Skin of body (tissue), 2 donors: ENCODE data around the gene FBXL22. TPM values are rescaled to one million over a fixed set of nuclear protein-coding genes. Genes with fewer than 3 reads are reported as not detected.
"Not testable (repeated sequence)": the region's sequence is repeated elsewhere in the genome, so short reads cannot be mapped to it uniquely, and the experiment has no call there.

Source experiments
- DNase-seq: peaks from one replicate; lab custom pipeline; 2025; lab: John Stamatoyannopoulos, UW
- total RNA-seq: library from RNA; depleted of rRNA; stranded (reverse); fragments of >200 nt; gene quantifications from one replicate; pipeline ENCODE4 v1.2.3, GENCODE V29; 2014

The FBXL22 gene
- total RNA-seq, 1 donor from 2014 or later: 1.9 TPM

- no peak for DNase-seq
Observed at GRCh38 chr15:63611177-63611576, 14.0 kb downstream of the FBXL22 start.

- no peak for DNase-seq
Observed at GRCh38 chr15:63612300-63612699, 15.1 kb downstream of the FBXL22 start.

DNA sequence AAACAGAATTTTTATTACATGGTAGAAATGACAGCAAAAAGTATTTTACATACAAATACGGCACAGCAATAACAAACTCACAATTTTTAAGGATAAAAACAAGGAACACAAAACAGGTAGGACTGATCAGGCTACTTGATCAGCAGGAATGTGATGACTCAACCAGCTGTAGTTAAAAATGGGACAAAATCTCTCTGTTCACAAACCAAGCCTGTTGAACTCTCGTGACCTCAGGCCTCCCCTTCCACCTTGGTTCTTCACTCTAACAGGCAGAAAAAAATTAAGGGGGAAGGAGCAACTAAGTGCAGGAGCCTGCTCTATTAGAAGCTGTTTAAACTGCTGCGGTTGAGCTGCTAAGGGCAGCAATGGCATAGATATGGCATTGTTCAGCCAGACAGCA is 18.7 kb downstream of the FBXL22 start:
- DNase-seq: no peak

GRCh38 chr15:63617147-63617546 is 20.0 kb downstream of the FBXL22 start:
- not testable (repeated sequence) for DNase-seq

GRCh38 chr15:63617627-63618026 is 20.4 kb downstream of the FBXL22 start:
- DNase-seq: not testable (repeated sequence)

DNA sequence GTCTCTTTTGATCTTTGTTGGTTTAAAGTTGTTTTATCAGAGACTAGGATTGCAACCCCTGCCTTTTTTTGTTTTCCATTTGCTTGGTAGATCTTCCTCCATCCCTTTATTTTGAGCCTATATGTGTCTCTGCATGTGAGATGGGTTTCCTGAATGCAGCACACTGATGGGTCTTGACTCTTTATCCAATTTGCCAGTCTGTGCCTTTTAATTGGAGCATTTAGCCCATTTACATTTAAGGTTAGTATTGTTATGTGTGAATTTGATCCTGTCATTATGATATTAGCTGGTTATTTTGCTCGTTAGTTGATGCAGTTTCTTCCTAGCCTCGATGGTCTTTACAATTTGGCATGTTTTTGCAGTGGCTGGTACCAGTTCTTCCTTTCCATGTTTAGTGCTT is 23.6 kb downstream of the FBXL22 start:
- DNase-seq: not testable (repeated sequence)

GRCh38 chr15:63623232-63623969 is 26.2 kb downstream of the FBXL22 start:
- no peak for DNase-seq

DNA sequence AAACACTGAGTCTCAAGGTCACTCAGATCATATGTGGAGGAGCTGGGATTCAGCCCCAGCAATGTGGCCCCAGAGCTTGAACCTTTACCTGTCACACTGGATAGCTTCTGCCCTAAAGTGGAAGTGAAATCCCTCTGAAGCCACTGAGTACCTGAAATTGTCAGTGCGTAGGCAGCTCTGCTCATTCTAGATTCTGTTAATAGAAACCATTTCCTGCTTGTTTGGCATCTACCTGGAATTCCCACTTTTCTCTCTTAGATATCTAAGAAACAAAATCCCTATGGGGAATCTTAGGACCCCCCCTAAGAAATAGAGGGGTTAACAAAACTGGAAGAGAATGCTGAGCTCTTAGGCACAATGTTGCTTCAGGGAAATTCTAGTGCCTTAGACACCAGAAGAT is 29.8 kb downstream of the FBXL22 start:
- no peak for DNase-seq

- no peak for DNase-seq
Observed at GRCh38 chr15:63628123-63628822, 31.1 kb downstream of the FBXL22 start.

GRCh38 chr15:63630036-63630751 is 33.0 kb downstream of the FBXL22 start:
- no peak for DNase-seq

DNA sequence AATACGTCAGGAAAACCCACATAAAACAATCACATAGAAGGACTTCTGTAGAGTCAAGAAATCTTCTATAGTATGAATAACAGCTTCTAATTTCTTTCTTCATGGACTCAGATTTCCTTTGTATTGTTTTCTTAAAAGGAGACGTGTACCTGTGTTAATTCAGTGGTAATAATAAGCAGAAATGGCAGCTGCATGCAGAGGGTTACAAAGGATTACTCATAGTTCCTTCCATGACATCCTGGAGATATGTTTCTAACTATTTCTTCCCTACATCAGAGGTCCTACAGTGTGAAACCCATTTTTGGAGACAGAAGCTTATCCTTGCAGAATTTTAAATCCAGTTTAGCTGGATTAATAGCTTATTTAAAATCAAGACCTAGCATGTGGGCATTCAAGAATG is 36.1 kb downstream of the FBXL22 start:
- no peak for DNase-seq

DNA sequence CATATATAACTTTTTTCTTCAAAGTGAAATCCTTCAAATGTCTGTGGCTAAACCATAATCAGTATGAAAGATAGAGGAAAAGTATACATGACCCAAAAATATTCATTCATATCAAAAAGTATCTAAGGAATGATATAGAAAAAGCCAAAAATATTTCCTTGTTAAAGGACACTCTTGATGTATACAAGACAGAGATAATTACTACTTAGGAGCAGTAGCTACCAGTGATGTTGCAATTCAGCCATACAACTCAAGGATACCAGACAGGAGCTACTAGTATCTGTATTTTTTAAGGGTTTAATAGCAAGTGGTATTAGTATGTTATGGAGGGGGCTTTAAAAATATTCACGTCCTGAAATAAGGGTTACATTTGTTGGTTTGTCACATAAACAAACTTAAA is 37.0 kb downstream of the FBXL22 start:
- no peak for DNase-seq

- DNase-seq: no peak
Observed at GRCh38 chr15:63636518-63637061, 39.4 kb downstream of the FBXL22 start.

- no peak for DNase-seq
Observed at GRCh38 chr15:63638839-63639238, 41.7 kb downstream of the FBXL22 start.

DNA sequence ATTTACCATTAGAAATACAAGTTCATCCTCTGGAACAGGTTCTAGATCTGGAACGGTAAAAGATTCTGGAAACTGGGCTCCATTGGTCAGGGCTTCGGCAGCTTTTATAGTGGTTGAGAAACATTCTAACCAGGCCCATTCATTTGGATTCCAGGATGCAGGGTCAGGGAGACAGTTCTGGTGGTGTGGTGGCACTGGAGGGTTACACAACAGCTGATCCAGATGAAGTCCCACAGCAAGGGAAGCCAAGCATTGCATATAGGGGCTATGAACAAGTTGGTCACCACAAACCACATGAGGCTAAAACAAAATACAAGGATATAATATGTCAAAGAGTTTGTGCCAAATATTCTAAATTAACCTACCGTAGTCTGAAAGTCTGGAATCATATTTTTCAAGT is 43.0 kb downstream of the FBXL22 start:
- DNase-seq: no peak

Other genes starting within 250 kb of the FBXL22 start
- gene CA12, start 215.5 kb upstream of the FBXL22 start, total RNA-seq: 4.3 TPM
- 59.3 TPM for gene USP3, start 92.8 kb upstream of the FBXL22 start, total RNA-seq
- 119 TPM for gene HERC1, start 236.6 kb downstream of the FBXL22 start, total RNA-seq